HUES6 (cell line): ENCODE data around the gene PTPN20.

ENCODE experiments used
- H3K27ac ChIP-seq: 2 replicates; pipeline ENCODE4 v1.7.0; 2013; ENCODE audit warnings: low read depth, mild to moderate bottlenecking, low read length, inconsistent platforms
- H3K27me3 ChIP-seq: 2 replicates; pipeline ENCODE4 v1.6.1; 2013; ENCODE audit warnings: low read length; ENCODE audit not compliant: control insufficient read depth, insufficient read depth
- H3K36me3 ChIP-seq: 2 replicates; pipeline ENCODE4 v1.6.1; 2013; ENCODE audit warnings: low read length; ENCODE audit not compliant: control insufficient read depth, insufficient read depth
- H3K4me1 ChIP-seq: 2 replicates; pipeline ENCODE4 v1.6.1; 2013; ENCODE audit warnings: low read length; ENCODE audit not compliant: control insufficient read depth, insufficient read depth
- H3K4me3 ChIP-seq: 2 replicates; pipeline ENCODE4 v1.5.1; 2013; ENCODE audit warnings: low read depth, low read length
- H3K9ac ChIP-seq: one replicate; pipeline ENCODE4 v1.6.1; 2013; ENCODE audit warnings: mild to moderate bottlenecking, low read length
- H3K9me3 ChIP-seq: 2 replicates; pipeline ENCODE4 v1.6.1; 2013; ENCODE audit warnings: low read depth, low read length; ENCODE audit not compliant: control insufficient read depth, insufficient read depth

The PTPN20 gene

DNA sequence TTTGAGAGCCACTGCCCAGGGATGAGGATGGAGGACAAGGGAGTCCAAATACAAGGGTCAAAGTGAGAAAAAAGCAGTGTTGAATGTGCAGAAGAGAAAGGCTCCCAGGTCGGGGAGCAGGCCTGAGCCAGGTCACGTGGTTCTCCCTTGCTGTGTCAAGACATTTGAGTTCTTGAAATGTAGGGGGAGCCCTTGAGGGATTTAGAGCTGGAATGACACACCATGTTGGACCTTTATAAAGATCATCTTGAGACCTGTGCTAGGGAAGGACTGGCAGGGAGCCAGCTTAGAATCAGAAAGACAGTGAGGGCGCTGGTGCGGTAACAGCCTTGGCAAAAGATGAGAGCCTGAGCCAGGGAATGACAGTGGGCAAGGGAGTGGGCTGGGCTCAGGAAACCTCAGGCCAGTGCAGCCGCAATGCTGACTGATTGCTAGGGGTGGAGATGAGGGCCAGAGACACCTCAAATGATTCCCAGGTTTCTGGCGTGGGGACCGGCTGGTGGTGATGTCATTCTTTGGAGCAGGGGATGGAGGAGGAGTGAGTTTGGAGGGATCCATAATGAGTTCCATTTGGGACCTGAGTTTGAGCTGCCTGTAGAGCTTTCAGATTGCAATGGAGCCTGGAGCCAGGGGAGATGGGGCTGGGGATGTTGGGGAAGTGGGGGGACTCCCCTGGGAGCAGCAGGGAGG is 120.1 kb downstream of the PTPN20 start:
- Histone ChIP-seq H3K9me3 (no peaks in the 10 kb centered on the region), H3K27ac (no peak overlapping the region), H3K4me3 (no peak overlapping the region), H3K9ac (no peak overlapping the region), H3K4me1 (no peaks in the 10 kb centered on the region), H3K27me3 (no peaks in the 10 kb centered on the region), H3K36me3 (no peaks in the 10 kb centered on the region)

DNA sequence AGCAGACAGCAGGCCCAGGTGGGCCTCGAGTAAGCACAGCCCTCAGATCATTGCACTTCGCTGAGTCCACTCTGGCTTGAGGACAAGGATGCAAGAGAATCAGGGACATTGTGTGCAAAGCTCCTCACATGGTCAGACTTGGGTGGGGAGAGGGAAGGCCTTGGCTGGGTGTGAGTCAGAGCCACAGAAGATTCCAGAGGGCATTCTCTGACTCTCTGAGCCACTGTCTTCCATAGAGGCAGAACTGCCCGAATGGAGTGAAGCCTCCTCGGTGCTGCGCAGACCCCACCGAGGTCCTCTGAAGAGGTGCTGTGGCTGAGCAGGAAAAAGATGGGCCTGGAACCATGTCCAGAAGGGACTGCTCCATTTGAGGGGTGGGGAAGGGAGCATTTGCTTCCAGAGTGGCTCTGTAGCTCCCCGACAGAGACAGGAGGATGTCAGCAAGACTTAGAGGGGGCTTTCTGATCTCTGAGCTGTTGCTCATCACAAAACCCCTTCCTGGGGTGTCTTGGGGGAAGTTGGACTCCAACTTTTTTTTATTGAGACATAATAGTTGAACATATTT is 120.8 kb downstream of the PTPN20 start:
- no peak overlapping the region for H3K27ac ChIP-seq
- H3K9me3 ChIP-seq = no peaks in the 10 kb centered on the region
- no peaks in the 10 kb centered on the region for H3K36me3 ChIP-seq
- H3K4me3 ChIP-seq = no peak overlapping the region
- H3K9ac ChIP-seq = no peak overlapping the region
- no peaks in the 10 kb centered on the region for H3K27me3 ChIP-seq
- H3K4me1 ChIP-seq = no peaks in the 10 kb centered on the region

DNA sequence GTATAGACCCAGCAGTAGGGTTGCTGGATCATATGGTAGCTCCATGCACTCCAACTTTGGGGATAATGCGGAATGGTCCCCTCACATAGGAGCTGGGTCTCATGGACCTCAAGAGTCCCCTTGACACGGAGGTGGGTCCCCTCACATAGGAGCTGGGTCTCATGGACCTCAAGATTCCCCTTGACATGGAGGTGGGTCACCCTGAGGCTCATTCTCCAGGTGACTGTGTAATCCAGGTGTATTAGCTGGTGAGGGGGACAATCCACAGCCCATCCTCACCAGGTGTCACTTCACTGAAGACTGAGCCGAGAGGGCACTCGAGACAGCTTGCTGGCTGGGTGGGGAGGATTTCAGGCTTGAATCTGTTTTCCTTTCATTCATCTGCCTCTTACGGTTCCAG is 121.9 kb downstream of the PTPN20 start:
- Histone ChIP-seq H3K27me3 (no peaks in the 10 kb centered on the region), H3K9ac (no peak overlapping the region), H3K27ac (no peak overlapping the region), H3K36me3 (no peaks in the 10 kb centered on the region), H3K4me3 (no peak overlapping the region), H3K9me3 (no peaks in the 10 kb centered on the region), H3K4me1 (no peaks in the 10 kb centered on the region; the same call in 1 of the 2 replicates)

DNA sequence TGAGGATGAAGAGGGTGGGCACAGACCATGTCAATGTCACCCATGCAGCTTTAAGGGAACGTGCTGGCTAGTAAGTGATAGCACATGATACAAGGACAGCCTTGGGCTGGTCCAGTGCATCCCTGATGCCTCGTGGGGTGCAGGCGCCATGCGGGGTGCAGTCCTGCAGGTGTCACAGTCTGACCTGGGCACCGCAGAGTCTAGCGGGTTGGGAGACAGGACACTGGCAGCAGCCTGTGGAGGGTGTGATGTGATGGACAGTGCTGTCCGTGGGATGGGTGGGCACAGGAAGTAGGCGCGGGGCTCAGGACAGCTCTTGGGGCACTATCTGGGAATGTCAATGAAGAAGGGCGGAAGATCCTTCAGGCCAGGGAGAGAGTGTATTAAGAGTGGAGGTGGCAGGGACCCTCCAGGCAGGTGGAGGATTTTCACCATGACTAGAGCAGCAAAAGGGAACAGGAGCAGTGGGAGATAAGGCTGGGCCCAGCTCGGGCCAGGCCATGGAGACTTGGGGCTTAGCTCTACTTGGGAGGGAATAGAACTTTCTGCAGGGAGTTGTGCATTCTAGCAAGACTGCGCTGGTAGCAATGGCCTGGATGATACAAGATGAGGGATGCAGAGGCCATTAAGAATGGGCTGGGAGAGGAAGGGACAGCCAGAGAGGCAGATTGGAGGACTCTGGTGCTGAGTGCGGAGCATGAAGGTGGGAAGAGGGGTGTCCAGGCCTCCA is 122.5 kb downstream of the PTPN20 start:
- H3K27me3 ChIP-seq = no peaks in the 10 kb centered on the region
- H3K9ac ChIP-seq = no peak overlapping the region

DNA sequence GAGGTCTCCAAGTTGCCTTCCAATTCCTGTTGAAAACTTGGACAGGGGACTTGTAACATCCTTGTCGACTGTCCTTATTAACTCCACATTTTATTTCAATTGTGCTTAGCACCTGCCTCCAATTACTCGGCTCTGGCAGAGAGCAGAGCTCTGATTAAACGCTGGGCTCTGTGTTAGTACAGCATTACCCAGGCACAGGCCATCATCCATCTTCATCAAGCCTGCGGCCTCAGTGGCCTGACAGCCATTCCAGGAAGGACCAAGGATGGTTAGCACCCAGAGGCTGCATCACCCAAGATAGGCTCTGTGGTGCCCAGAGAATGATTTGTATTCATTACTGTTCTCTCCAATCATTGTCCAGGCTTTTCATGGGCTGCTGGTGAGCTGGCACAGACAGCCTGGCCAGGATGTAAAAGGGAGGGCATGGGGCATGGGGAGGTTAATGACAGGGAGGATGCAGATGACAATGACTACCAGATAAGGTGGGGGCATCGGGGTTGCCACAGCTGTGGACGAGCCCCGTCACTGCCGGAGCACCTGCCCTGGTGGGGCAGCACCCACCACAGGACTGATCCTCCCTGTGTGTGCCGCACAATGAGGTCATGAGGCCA is 123.3 kb downstream of the PTPN20 start:
- H3K9me3 ChIP-seq = no peaks in the 10 kb centered on the region
- H3K27me3 ChIP-seq = no peaks in the 10 kb centered on the region
- no peak overlapping the region for H3K4me3 ChIP-seq
- no peak overlapping the region for H3K27ac ChIP-seq
- no peaks in the 10 kb centered on the region; the same call in 1 of the 2 replicates for H3K4me1 ChIP-seq
- H3K36me3 ChIP-seq = no peaks in the 10 kb centered on the region
- no peak overlapping the region for H3K9ac ChIP-seq

More for the DNA sequence above, 122.5 kb downstream of the PTPN20 start:
- no peaks in the 10 kb centered on the region for H3K9me3 ChIP-seq
- no peaks in the 10 kb centered on the region for H3K36me3 ChIP-seq
- no peak overlapping the region for H3K27ac ChIP-seq
- no peaks in the 10 kb centered on the region; the same call in 1 of the 2 replicates for H3K4me1 ChIP-seq
- no peak overlapping the region for H3K4me3 ChIP-seq

DNA sequence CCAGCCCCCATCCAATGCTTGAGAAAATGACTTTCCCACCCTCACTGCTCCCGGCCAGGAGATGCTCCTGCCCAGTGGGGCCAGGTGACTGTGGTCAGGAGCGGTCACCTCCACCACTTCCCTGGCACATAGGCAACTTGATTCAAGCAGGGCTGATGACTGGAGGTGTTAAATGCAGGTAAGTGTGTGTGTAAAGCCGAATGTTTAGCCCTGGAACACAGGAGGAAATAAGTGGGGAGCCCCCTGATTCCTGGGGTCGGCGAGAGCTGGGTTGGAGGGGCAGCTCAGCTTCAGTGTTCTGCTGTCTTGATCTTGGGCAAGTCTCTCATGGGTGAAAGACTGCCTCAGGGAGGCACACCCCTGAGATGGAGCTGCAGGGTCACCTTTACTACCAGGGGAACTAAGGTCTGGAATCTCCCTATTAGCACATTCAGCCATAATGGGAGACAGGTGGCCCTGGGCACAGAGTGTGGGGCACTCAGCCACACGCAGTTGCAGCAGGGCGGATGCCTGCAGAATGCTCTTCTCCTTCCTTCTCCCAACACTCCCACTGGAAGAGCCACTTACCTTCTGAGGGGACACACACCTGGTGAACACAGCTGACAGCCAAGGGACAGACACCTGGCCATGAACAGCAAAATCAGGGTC is 124.1 kb downstream of the PTPN20 start:
- Histone ChIP-seq H3K9ac (no peak overlapping the region), H3K9me3 (no peaks in the 10 kb centered on the region), H3K4me3 (no peak overlapping the region), H3K36me3 (no peaks in the 10 kb centered on the region), H3K27ac (no peak overlapping the region), H3K4me1 (no peaks in the 10 kb centered on the region; the same call in 1 of the 2 replicates), H3K27me3 (no peaks in the 10 kb centered on the region)

DNA sequence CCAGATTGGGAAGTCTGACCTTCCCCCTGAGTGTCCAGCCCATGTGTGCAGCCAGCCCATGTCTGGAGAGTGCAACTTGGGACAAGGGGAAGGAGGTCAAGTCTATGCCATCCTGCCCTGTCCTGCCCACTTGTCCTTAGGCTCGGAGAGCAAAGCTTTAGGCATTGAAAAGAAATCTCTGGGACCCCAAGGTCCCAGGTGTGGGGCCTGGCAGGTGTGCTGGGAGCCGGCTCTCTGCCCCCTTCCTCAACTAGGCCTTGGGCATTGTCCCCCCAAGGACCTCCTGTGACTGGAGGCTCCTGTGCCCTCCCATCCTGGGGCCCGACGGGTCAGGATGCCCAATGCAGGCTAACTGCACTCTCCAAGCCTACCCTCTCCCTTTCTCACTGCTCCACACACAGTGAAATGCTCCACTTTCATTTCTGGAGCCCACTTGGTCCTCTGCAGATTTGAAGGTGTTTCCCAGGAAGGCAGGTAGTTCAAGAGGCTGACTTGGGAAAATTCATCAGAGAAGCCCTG is 124.7 kb downstream of the PTPN20 start:
- Histone ChIP-seq H3K9me3 (no peaks in the 10 kb centered on the region), H3K4me3 (no peak overlapping the region), H3K27me3 (no peaks in the 10 kb centered on the region), H3K27ac (no peak overlapping the region), H3K4me1 (no peaks in the 10 kb centered on the region; the same call in 1 of the 2 replicates), H3K9ac (no peak overlapping the region), H3K36me3 (no peaks in the 10 kb centered on the region)

DNA sequence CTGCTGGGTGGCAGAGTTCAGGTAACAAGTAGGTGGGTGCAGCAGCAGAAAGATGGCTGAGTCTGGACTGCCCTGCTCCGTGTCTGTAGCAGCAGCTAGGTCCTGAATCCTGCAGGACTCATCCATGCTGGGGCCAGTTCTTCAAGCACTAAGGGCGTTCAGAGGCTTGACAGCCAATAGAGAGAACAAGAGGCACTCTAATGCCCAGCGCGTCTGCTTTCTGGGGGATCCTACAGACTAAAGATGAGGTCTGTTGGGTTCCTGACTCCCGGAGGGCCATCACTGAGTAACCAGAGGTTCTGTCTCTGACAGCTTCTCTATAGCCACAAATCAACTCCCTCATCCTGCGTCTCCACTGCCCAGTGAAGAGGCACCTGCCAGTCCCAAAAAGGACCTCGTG is 125.5 kb downstream of the PTPN20 start:
- Histone ChIP-seq H3K4me3 (no peak overlapping the region), H3K36me3 (no peaks in the 10 kb centered on the region), H3K27me3 (no peaks in the 10 kb centered on the region), H3K9me3 (no peaks in the 10 kb centered on the region), H3K27ac (no peak overlapping the region), H3K4me1 (no peaks in the 10 kb centered on the region; the same call in 1 of the 2 replicates), H3K9ac (no peak overlapping the region)

DNA sequence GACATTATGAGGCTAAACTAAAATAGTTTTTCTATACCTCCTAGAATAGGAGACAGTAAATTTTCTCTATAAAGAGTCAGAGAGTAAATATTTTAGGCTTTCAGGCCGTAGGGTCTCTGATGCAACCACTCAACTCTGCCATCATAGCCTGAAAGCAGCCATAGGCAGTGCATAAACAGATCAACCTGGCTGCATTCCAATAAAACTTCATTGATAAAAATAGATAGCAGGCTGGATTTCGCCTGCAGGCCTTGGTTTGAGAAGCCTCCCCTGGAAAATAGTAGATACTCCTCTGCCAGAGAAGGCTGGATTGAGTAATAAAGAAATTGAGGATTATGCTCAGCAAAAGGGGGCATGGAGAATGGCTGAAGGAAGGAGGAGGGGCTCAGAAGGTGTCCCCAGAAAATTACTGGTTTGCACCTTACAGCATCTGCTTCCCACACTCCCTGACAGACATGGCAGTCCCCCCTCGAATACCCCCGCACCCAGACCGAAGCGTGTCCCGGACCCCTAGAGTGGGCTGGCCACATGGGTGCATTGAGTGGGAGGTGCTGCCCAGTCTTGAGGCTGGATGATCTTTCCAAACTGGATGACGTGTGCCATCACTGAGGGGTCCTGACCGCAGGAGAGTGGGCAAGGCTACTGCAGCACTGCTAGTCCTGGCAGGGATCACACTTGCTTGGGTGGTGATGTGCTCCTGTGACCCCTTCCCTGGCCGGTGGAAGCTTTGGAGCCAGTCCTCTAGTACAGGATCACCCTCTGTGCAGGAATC is 126.6 kb downstream of the PTPN20 start:
- Histone ChIP-seq H3K27me3 (no peaks in the 10 kb centered on the region), H3K27ac (no peak overlapping the region), H3K9ac (no peak overlapping the region), H3K9me3 (no peaks in the 10 kb centered on the region), H3K4me3 (no peak overlapping the region), H3K4me1 (no peaks in the 10 kb centered on the region; the same call in 1 of the 2 replicates), H3K36me3 (no peaks in the 10 kb centered on the region)
